Measurements from ENCODE around the gene STMN3.

DNA sequence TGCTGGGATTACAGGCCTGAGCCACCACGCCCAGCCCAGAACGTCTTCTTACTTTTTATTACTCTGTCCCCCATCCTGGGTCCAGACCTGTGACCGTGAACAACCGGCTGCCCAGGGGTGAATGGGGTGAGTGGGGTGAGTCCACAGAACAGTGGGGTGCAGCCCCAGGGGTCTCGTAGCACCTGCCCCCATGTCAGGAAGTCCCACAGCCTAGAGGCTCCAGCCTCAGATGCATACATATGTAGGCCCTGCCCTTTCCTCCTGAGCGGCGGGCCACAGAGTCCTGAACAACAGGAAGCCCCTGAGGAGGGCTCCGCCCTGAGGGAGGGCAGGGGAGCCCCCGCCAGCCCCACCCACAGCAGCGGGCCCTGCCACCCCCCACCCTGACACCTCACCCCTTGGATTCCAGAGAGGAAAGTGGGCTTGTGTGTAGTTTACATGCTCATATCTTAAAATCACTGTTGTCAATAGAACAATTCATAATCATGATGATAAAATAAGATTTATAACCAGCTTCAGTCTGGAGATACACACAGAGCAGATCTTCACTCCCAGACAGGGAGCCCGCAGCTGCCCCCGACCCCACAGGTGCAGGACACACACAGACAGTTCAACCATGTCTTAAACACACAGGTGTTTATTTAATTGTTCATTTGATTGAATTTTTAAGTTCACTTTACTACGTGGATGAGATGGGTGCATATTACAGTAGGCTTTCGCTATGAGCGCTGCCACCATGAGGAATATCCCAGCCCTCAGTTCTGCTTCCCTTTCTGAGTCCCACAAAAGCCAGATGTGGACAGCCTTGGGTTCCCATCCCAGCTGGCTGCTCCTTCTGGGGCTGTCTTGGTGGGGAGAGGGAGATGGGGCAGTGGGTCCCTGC lies 13.9 kb downstream of the STMN3 start:
- TF ChIP-seq, protein P1, sequence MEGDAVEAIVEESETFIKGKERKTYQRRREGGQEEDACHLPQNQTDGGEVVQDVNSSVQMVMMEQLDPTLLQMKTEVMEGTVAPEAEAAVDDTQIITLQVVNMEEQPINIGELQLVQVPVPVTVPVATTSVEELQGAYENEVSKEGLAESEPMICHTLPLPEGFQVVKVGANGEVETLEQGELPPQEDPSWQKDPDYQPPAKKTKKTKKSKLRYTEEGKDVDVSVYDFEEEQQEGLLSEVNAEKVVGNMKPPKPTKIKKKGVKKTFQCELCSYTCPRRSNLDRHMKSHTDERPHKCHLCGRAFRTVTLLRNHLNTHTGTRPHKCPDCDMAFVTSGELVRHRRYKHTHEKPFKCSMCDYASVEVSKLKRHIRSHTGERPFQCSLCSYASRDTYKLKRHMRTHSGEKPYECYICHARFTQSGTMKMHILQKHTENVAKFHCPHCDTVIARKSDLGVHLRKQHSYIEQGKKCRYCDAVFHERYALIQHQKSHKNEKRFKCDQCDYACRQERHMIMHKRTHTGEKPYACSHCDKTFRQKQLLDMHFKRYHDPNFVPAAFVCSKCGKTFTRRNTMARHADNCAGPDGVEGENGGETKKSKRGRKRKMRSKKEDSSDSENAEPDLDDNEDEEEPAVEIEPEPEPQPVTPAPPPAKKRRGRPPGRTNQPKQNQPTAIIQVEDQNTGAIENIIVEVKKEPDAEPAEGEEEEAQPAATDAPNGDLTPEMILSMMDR (IDR thresholded peaks at IDR 0.05; ENCODE audit: insufficient read depth, low read length, poor library complexity, severe bottlenecking) = no peak
- TF ChIP-seq EZH2phosphoT487 (conservative IDR thresholded peaks at IDR 0.05; ENCODE audit: low read length) = no peak
